Activated T-helper 1 cell treated with anti-CD3 and anti-CD28 coated beads, Interleukin-12 subunit alpha, Interleukin-12 subunit beta, Interleukin-2, Interleukin-4 antibody, amounts not matched to agents 30 ng/mL and 10 ng/mL and 1 ng/mL, durations not matched to agents 14 hours and 24 hours and 36 hours (primary cell): ENCODE data around the gene HCRTR1. TPM values are rescaled to one million over a fixed set of nuclear protein-coding genes. Genes with fewer than 3 reads are reported as not detected.
"Not testable (repeated sequence)": the region's sequence is repeated elsewhere in the genome, so short reads cannot be mapped to it uniquely, and the experiment has no call there.

ENCODE experiments used
- DNase-seq: peaks from one replicate; pipeline ENCODE4 v3.0.0; 2021; ENCODE audit warnings: low spot score
- H3K27ac Mint-ChIP-seq: one replicate; pipeline ENCODE4 v1.8.0; 2021; ENCODE audit warnings: mild to moderate bottlenecking, mixed read lengths
- H3K27me3 Mint-ChIP-seq: one replicate; pipeline ENCODE4 v1.8.0; 2022; ENCODE audit warnings: mild to moderate bottlenecking, moderate library complexity, mixed read lengths; ENCODE audit not compliant: insufficient read depth
- H3K36me3 Mint-ChIP-seq: one replicate; pipeline ENCODE4 v1.8.0; 2021; ENCODE audit warnings: low read depth, mixed read lengths
- H3K4me1 Mint-ChIP-seq: one replicate; pipeline ENCODE4 v1.8.0; 2021; ENCODE audit warnings: low read depth, mixed read lengths
- H3K4me3 Mint-ChIP-seq: one replicate; pipeline ENCODE4 v1.8.0; 2021; ENCODE audit warnings: mild to moderate bottlenecking, moderate library complexity, mixed read lengths
- H3K9me3 Mint-ChIP-seq: one replicate; pipeline ENCODE4 v1.8.0; 2021; ENCODE audit warnings: mixed read lengths
- intact Hi-C: fragments of 100-400 bp; cut with micrococcal nuclease; formaldehyde crosslinking; loops from one replicate; pipeline ENCODE4 v1.15.1; 2024
- total RNA-seq: library from RNA; stranded (reverse); gene quantifications from 2 replicates; pipeline ENCODE4 v1.2.3, GENCODE V29; 2022

The HCRTR1 gene
- total RNA-seq, 1 donor from 2014 or later: not detected

DNA sequence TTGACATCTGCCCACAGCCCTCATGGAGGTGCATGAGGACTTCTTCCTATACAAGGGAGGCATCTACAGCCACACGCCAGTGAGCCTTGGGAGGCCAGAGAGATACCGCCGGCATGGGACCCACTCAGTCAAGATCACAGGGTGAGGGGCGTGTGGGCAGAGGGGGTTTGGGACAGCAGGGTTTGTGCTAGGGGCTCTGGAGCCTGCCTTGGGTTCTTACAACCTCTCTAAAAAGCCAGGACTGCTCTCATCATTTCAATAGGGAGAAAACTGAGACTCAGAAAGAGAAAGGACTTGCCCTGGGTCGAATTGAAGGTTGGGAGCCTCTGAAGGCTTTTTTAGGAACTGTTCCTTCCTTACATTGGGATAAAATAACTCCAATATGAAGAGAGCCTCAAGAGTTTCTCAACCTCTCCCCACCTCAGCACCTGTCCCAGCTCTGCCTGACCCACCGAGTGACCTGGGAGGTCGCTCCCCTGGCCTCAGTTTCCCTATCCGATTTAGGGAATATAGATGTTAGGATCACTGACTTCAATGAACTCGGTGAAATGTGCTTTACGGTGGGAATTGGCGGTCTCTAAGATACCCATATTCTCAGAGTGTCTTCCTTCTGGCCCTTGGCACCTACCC lies 31.6 kb upstream of the HCRTR1 start:
- Mint-ChIP-seq H3K4me3 (no peak overlapping the region), H3K36me3 (no peaks in the 10 kb centered on the region), H3K9me3 (no peaks in the 10 kb centered on the region), H3K27ac (no peak overlapping the region), H3K4me1 (no peaks in the 10 kb centered on the region), H3K27me3 (peaks cover 10% of the 10 kb centered on the region)
- intact Hi-C loops: no loop called here
- no peak for DNase-seq

- Mint-ChIP-seq H3K9me3 (no peaks in the 10 kb centered on the region), H3K4me1 (no peaks in the 10 kb centered on the region), H3K4me3 (no peak overlapping the region), H3K27me3 (peaks cover 13% of the 10 kb centered on the region), H3K36me3 (no peaks in the 10 kb centered on the region), H3K27ac (no peak overlapping the region)
- no peak for DNase-seq
- intact Hi-C loops: no loop called here
Observed at GRCh38 chr1:31586376-31587327, 30.8 kb upstream of the HCRTR1 start.

- H3K27me3 Mint-ChIP-seq: peaks cover 15% of the 10 kb centered on the region
- H3K4me3 Mint-ChIP-seq, H3K9me3 Mint-ChIP-seq, H3K27ac Mint-ChIP-seq, DNase-seq, intact Hi-C loops, H3K4me1 Mint-ChIP-seq, H3K36me3 Mint-ChIP-seq: not testable (repeated sequence)
Observed at GRCh38 chr1:31587328-31587699, 30.2 kb upstream of the HCRTR1 start.

GRCh38 chr1:31587720-31588423 lies 29.6 kb upstream of the HCRTR1 start:
- no peak overlapping the region for H3K27ac Mint-ChIP-seq
- no peak overlapping the region for H3K4me3 Mint-ChIP-seq
- peaks cover 16% of the 10 kb centered on the region for H3K27me3 Mint-ChIP-seq
- H3K4me1 Mint-ChIP-seq: no peaks in the 10 kb centered on the region
- no peaks in the 10 kb centered on the region for H3K36me3 Mint-ChIP-seq
- DNase-seq: peak; percentile 24
- intact Hi-C loops: no loop called here
- no peaks in the 10 kb centered on the region for H3K9me3 Mint-ChIP-seq

DNA sequence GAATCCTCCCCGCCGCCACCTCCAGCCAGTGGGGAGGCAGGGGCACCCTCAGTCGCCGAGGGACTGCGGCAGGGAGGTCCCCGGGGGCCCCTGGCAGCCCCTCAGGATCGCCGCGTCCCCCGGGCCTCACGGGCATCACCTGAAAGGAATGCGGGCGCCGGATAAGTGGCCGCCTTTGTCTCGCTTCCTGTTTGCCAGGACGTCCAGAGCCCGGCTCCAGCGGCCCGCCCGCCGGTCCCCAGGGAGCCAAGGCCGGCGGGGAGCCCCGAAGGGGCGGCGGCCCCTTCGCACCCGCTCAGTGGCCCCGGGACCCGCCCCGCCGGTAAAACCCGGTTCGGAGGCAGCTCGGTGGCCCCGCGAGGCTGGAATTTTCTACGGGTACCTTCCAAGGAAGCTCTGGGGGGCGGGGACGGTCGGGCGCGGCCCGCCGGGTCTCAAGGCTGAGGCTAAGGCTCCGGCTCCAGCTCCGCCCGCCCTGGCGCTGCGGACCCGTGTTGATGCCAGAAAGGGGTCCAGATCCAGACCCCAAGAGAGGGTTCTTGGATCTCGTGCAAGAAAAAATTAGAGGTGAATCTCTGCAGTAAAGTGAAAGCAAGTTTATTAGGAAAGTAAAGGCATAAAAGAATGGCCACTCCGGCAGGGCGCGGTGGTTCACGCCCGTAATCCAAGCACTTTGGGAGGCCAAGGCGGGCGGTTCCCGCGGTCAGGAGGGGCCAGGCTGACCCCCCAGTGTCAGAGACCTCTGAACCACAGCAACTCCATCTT lies 28.6 kb upstream of the HCRTR1 start:
- Mint-ChIP-seq H3K4me1 (no peaks in the 10 kb centered on the region), H3K4me3 (no peak overlapping the region), H3K27ac (no peak overlapping the region), H3K9me3 (no peaks in the 10 kb centered on the region), H3K36me3 (no peaks in the 10 kb centered on the region), H3K27me3 (peaks cover 17% of the 10 kb centered on the region)
- intact Hi-C loops: no loop called here
- DNase-seq: no peak

GRCh38 chr1:31591425-31592093 lies 25.9 kb upstream of the HCRTR1 start:
- peaks cover 17% of the 10 kb centered on the region for H3K27me3 Mint-ChIP-seq
- H3K4me1 Mint-ChIP-seq: no peaks in the 10 kb centered on the region
- no peak overlapping the region for H3K4me3 Mint-ChIP-seq
- no peak overlapping the region for H3K27ac Mint-ChIP-seq
- no peaks in the 10 kb centered on the region for H3K9me3 Mint-ChIP-seq
- intact Hi-C loops: no loop called here
- no peak for DNase-seq
- H3K36me3 Mint-ChIP-seq: no peaks in the 10 kb centered on the region

DNA sequence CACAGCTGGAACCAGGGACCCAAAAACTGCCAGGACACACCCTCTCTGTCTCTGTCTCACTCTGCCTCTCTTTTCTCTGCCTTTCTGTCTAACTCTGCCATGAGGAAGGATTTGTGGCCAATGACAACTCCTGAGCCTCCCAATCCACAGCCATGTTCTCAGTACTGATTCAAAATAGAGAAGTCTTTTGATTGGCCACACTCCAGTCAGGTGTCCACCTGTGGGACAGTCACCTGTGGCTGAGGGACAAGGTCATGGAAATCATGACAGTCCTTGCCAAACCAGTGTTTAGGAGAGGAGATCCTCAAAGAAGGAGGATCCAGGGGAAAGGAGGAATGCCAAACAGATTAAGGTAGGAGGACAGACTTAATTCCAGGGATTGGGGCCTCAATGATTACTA lies 25.4 kb upstream of the HCRTR1 start:
- Mint-ChIP-seq H3K4me3 (no peak overlapping the region), H3K27ac (no peak overlapping the region), H3K4me1 (no peaks in the 10 kb centered on the region), H3K36me3 (no peaks in the 10 kb centered on the region), H3K27me3 (peaks cover 17% of the 10 kb centered on the region), H3K9me3 (no peaks in the 10 kb centered on the region)
- no peak for DNase-seq
- intact Hi-C loops: no loop called here

GRCh38 chr1:31593136-31593665 lies 24.3 kb upstream of the HCRTR1 start:
- H3K27ac Mint-ChIP-seq: no peak overlapping the region
- intact Hi-C loops: no loop called here
- no peaks in the 10 kb centered on the region for H3K9me3 Mint-ChIP-seq
- H3K27me3 Mint-ChIP-seq: peaks cover 18% of the 10 kb centered on the region
- H3K36me3 Mint-ChIP-seq: no peaks in the 10 kb centered on the region
- H3K4me3 Mint-ChIP-seq: no peak overlapping the region
- H3K4me1 Mint-ChIP-seq: no peaks in the 10 kb centered on the region
- DNase-seq: no peak

DNA sequence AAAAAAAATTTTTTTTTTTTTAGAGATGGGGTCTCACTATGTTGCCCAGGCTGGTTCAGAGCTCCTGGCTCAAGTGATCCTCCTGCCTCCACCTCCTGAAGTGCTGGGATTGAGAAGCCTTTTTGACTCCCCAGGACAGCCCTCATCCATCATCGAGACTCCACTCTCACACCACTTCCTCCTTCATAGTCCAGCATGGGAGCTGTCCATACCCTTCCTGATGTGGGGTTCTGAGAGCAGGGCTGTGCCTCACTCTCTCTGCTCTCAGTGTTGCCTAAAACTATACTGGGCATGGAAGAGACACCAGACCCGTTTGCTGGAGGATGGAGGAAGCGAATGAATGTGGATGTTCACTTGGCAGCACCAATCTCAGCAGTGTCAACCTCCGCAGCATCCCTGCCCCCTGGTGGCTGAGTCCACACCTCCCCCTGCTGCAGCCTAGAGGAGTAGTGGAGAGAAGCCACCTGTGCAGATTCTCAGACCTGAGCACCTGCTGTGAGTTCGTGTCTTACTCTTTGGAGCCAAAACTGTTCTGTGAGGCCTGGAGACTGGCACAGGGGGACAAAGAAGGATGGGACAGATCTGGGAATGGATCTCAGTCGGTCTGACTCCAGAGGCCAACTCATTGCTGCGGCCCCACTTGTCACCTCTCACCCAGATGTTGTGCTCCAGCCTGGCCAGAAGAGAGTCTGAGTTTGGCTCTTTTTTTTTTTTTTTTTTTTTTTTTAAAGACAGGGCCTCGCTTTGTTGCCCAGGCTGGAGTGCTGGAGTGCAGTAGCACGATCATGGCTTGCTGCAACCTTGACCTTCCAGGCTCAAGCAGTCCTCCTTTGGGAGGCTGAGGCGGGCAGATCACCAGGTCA lies 23.5 kb upstream of the HCRTR1 start:
- peaks cover 21% of the 10 kb centered on the region for H3K27me3 Mint-ChIP-seq
- intact Hi-C loops: loop anchor here (2.0 kb wide), 1 partner anchor 29 kb away; no protein-coding TSS in a partner anchor
- no peak for DNase-seq
- H3K4me3 Mint-ChIP-seq: no peak overlapping the region
- no peaks in the 10 kb centered on the region for H3K36me3 Mint-ChIP-seq
- no peaks in the 10 kb centered on the region for H3K9me3 Mint-ChIP-seq
- no peaks in the 10 kb centered on the region for H3K4me1 Mint-ChIP-seq
- H3K27ac Mint-ChIP-seq: no peak overlapping the region

- Mint-ChIP-seq H3K27me3 (peaks cover 16% of the 10 kb centered on the region), H3K4me3 (no peak overlapping the region), H3K27ac (no peak overlapping the region), H3K36me3 (no peaks in the 10 kb centered on the region), H3K4me1 (no peaks in the 10 kb centered on the region), H3K9me3 (no peaks in the 10 kb centered on the region)
- intact Hi-C loops: loop anchor here (2.0 kb wide), 1 partner anchor 31 kb away; no protein-coding TSS in a partner anchor
- DNase-seq: no peak
Observed at GRCh38 chr1:31595836-31596736, 21.4 kb upstream of the HCRTR1 start.

DNA sequence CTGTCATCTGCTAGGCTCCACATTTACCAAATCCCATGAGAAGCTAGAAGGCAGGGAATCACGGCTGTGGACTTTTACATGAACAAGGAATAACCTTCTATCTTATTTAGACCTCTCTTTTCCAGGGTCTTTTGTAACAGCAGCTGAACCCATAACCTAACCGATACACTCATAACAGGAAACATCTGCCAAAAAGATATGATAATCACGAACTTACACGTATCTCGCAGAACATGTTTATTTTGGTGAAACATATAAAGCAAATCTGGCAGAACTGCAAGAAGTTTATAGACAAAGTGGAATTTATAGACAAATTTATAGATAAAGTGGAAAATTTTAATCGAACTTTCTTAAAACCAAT lies 20.8 kb upstream of the HCRTR1 start:
- Mint-ChIP-seq H3K9me3 (no peaks in the 10 kb centered on the region), H3K27me3 (peaks cover 15% of the 10 kb centered on the region), H3K4me1 (no peaks in the 10 kb centered on the region), H3K36me3 (peaks cover 1% of the 10 kb centered on the region), H3K27ac (no peak overlapping the region), H3K4me3 (no peak overlapping the region)
- DNase-seq: no peak
- intact Hi-C loops: no loop called here
